Naive B cell (primary cell): ENCODE data around the gene GCKR. TPM values are rescaled to one million over a fixed set of nuclear protein-coding genes. Genes with fewer than 3 reads are reported as not detected.
A peak's percentile ranks its signal among the peaks of the same experiment; 100 is the strongest.

Experiments
- ATAC-seq, 2 donors: fragments of 150-1000 bp; cut with Tn5 transposase; 2 replicates each; pipeline ENCODE4 v1.10.0; 2021; ENCODE audit warnings: low read depth in 2 of 2, mild to moderate bottlenecking in 2 of 2, moderate library complexity in 2 of 2
- DNase-seq: peaks from one replicate; pipeline ENCODE4 v3.0.0; 2022
- H3K27ac Mint-ChIP-seq, 6 donors: one replicate each; pipeline ENCODE4 v1.8.0; 2020 to 2022; ENCODE audit warnings: mild to moderate bottlenecking in 6 of 6, mixed read lengths in 6 of 6, moderate library complexity in 5 of 6, inconsistent platforms in 2 of 6
- H3K27me3 Mint-ChIP-seq, 3 donors: one replicate each; pipeline ENCODE4 v1.8.0; 2021 to 2022; ENCODE audit warnings: mixed read lengths in 3 of 3, mild to moderate bottlenecking in 1 of 3
- H3K36me3 Mint-ChIP-seq, 2 donors: one replicate each; pipeline ENCODE4 v1.8.0; 2020 to 2022; ENCODE audit warnings: mixed read lengths in 2 of 2, inconsistent platforms in 1 of 2, mild to moderate bottlenecking in 1 of 2
- H3K4me1 Mint-ChIP-seq, 3 donors: one replicate each; pipeline ENCODE4 v1.8.0; 2020 to 2022; ENCODE audit warnings: mixed read lengths in 3 of 3, inconsistent platforms in 1 of 3, mild to moderate bottlenecking in 1 of 3, moderate library complexity in 1 of 3
- H3K4me3 Mint-ChIP-seq, 8 donors: one replicate each; pipeline ENCODE4 v1.8.0; 2020 to 2022; ENCODE audit warnings: mild to moderate bottlenecking in 8 of 8, mixed read lengths in 8 of 8, moderate library complexity in 8 of 8, inconsistent platforms in 2 of 8
- H3K9me3 Mint-ChIP-seq, 7 donors: one replicate each; pipeline ENCODE4 v1.8.0; 2020 to 2022; ENCODE audit warnings: mixed read lengths in 7 of 7, mild to moderate bottlenecking in 5 of 7, inconsistent platforms in 2 of 7, moderate library complexity in 1 of 7
- polyA plus RNA-seq, 6 donors: library from polyadenylated mRNA; unstranded; fragments of 300-500 nt; fragmentation: Illumina TruSeq; gene quantifications; one replicate each; pipeline ENCODE4 v1.2.3, GENCODE V29; 2021; ENCODE audit warnings: low read depth in 6 of 6

GCKR gene
- polyA plus RNA-seq, 6 donors from 2014 or later = not detected

DNA sequence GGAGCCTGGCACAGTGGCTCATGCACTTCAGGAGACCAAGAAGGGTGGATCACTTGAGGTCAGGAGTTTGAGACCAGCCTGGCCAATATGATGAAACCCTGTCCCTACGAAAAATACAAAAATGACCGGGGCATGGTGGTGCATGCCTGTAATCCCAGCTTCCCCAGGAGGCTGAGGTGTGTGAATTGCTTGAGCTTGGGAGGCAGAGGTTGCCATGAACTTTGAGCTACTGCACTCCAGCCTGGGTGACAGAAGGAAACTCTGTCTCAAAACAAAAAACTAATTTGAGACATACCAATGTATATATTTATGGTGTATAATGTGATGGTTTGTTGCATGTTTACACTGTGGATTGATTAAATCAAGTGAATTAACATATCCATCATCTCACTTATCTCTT is 64.4 kb downstream of the GCKR start:
- no peak overlapping the region for H3K4me3 Mint-ChIP-seq
- no peaks in the 10 kb centered on the region for H3K36me3 Mint-ChIP-seq
- no peak overlapping the region for H3K27ac Mint-ChIP-seq
- H3K4me1 Mint-ChIP-seq = no peaks in the 10 kb centered on the region
- H3K27me3 Mint-ChIP-seq = peaks cover 19 to 37% (median 23%) of the 10 kb centered on the region in 3 donors
- ATAC-seq = no peak
- H3K9me3 Mint-ChIP-seq = no peaks in the 10 kb centered on the region
- DNase-seq = no peak

DNA sequence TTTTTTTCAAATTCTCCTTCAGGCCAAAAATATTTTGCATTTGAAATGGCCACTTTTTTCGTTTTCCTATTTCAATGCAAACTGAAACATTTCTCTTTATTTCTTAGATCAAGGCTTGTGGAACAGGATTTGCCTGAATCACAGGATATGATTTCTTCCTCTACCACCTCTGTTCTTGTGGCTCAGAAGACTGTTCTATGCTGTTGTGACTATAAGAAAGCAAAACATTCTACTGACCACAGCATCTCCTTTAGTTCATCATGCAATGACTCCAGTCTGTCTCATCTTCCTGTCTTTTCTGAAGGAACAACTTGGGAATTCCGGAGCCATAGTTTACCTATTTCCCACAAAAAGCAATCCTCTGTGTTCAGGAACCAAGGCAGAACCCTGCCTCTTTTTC is 70.0 kb downstream of the GCKR start:
- DNase-seq (no peak), ATAC-seq (no peak)
- Mint-ChIP-seq H3K4me1 (no peaks in the 10 kb centered on the region), H3K36me3 (peaks cover 11 to 12% of the 10 kb centered on the region in 2 donors), H3K4me3 (no peak overlapping the region), H3K27ac (no peak overlapping the region), H3K27me3 (peaks cover 40 to 81% (median 67%) of the 10 kb centered on the region in 3 donors), H3K9me3 (peaks cover 0 to 10% (median 2%) of the 10 kb centered on the region in 7 donors)

DNA sequence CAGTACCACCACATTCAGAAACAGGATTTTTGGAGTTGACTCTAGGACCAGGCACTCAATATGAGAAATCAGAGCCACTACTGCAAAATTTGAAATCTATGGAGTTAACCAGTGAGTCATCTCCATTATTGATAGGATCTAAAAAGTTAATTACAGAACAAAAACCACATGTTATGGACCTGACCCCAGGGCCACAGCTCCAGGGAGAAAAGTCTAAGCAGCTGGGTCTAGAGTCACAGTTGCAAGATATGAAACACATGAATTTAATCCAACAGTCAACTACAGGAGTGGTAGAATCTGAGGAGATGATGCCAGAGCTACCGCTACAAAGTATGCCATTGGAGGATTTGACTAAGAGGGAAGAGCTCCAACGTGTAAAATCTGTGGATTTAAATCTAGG is 72.8 kb downstream of the GCKR start:
- Mint-ChIP-seq H3K9me3 (peaks cover 0 to 19% (median 2%) of the 10 kb centered on the region in 7 donors), H3K27me3 (peaks cover 47 to 75% (median 66%) of the 10 kb centered on the region in 3 donors), H3K27ac (no peak overlapping the region), H3K4me3 (no peak overlapping the region), H3K36me3 (peaks cover 12 to 16% of the 10 kb centered on the region in 2 donors), H3K4me1 (no peaks in the 10 kb centered on the region)
- ATAC-seq (no peak), DNase-seq (no peak)

DNA sequence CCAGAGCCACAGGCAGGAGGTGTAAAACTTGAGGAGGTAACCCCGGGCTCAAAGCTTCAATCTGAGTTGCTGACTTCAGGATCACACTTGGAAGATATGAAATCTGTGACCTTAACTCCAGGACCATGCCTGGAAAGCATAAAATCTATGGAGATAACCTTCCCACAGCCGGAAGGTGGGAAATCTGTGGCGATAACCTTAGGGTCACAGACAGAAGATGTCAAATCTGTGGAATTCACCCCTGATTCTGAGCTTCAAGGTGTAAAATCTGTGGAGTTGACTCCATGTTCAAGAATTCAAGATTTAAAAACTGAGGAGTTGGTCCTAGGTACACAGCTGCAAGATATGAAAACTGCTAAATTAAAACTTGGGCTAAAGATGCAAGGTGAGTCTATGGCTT is 74.6 kb downstream of the GCKR start:
- no peak for ATAC-seq
- Mint-ChIP-seq H3K27ac (no peak overlapping the region), H3K27me3 (peaks cover 41 to 58% (median 53%) of the 10 kb centered on the region in 3 donors), H3K4me3 (no peak overlapping the region), H3K9me3 (peaks cover 0 to 21% (median 2%) of the 10 kb centered on the region in 7 donors), H3K36me3 (peaks cover 16 to 19% of the 10 kb centered on the region in 2 donors), H3K4me1 (no peaks in the 10 kb centered on the region)
- no peak for DNase-seq

DNA sequence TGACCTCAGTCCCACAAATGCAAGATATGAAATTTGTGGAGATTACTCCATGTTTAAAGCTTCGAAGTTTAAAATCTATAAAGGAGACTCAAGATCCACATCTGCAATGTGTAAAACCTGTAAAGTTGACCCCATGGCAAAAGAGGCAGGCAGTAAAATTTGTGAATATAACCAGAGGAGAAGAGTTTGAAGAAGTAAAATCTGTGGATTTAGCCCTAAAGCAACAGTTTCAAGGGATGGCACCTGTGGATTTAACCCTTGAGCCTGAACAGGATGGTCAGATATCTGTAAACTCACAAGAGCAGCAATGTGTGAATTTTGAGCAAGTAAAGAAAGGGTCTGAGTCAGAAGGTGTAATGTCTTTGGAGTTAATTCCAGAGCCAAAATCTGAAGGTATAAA is 75.0 kb downstream of the GCKR start:
- Mint-ChIP-seq H3K27ac (peak overlapping the region in 1 of 6 donors; percentile 29), H3K9me3 (peaks cover 0 to 21% (median 2%) of the 10 kb centered on the region in 7 donors), H3K4me3 (no peak overlapping the region), H3K4me1 (no peaks in the 10 kb centered on the region), H3K36me3 (peaks cover 16 to 19% of the 10 kb centered on the region in 2 donors), H3K27me3 (peaks cover 41 to 54% (median 48%) of the 10 kb centered on the region in 3 donors)
- no peak for ATAC-seq
- DNase-seq = no peak

DNA sequence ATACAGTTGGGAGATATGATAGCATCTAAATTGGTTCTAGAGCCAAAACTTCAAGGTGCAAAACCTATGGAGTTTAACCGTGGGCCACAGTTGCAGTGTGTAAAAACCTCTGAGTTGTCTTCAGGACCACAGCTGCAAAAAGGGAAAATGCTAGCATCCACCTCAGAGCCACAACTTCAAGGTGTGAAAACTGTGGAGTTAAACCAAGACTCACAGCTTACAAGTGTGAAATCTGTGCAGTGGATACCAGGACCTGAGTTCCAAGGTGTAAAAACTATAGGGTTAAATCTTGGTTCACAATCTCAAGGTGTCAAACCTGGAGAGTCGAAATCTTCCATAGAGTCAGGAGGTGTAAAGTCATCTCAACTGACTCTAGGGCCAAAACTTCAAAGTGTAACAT is 75.8 kb downstream of the GCKR start:
- ATAC-seq (no peak), DNase-seq (no peak)
- Mint-ChIP-seq H3K4me1 (no peaks in the 10 kb centered on the region), H3K9me3 (peaks cover 0 to 23% (median 3%) of the 10 kb centered on the region in 7 donors), H3K36me3 (peaks cover 16 to 19% of the 10 kb centered on the region in 2 donors), H3K27me3 (peaks cover 37 to 50% (median 40%) of the 10 kb centered on the region in 3 donors), H3K4me3 (no peak overlapping the region), H3K27ac (no peak overlapping the region)

DNA sequence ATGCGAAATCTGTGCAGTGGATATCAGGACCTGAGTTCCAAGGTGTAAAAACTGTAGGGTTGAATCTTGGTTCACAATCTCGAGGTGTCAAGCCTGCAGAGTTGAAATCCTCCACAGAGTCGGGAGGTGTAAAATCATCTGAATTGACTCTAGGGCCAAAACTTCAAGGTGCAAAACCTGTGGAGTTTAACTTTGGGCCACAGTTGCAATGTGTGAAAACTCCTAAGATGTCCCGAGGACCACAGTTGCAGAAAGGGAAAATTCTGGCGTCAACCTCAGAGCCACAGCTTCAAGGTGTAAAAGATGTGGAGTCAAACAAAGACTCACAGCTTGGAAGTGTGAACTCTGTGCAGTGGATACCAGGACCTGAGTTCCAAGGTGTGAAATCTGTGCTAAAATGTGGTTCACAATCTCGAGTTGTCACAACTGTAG is 76.4 kb downstream of the GCKR start:
- no peak for ATAC-seq
- peaks cover 12 to 14% of the 10 kb centered on the region in 2 donors for H3K36me3 Mint-ChIP-seq
- no peak for DNase-seq
- peaks cover 0 to 27% (median 3%) of the 10 kb centered on the region in 7 donors for H3K9me3 Mint-ChIP-seq
- H3K4me1 Mint-ChIP-seq = no peaks in the 10 kb centered on the region
- H3K27ac Mint-ChIP-seq = no peak overlapping the region
- peaks cover 32 to 48% (median 35%) of the 10 kb centered on the region in 3 donors for H3K27me3 Mint-ChIP-seq
- no peak overlapping the region for H3K4me3 Mint-ChIP-seq

Other genes with a start within 250 kb of the GCKR start
- under 1 TPM in 2 of 6 donors, not detected in 4; 0.06 to 0.16 TPM for gene SLC30A3, start 233.8 kb upstream of the GCKR start, polyA plus RNA-seq
- gene DNAJC5G, start 221.4 kb upstream of the GCKR start, polyA plus RNA-seq = not detected
- gene TRIM54, start 214.4 kb upstream of the GCKR start, polyA plus RNA-seq = not detected
- gene UCN, start 188.4 kb upstream of the GCKR start, polyA plus RNA-seq = 1 to 10 TPM in 1 of 6 donors, under 1 TPM in 3, not detected in 2; 0.55 to 1.4 (median 0.91) TPM
- 100 to 1,000 TPM; 133 to 234 (median 151) TPM for gene MPV17, start 173.7 kb upstream of the GCKR start, polyA plus RNA-seq
- 10 to 100 TPM; 31.8 to 50.6 (median 39.9) TPM for gene GTF3C2, start 140.1 kb upstream of the GCKR start, polyA plus RNA-seq
- 10 to 100 TPM; 16.3 to 38.9 (median 30.3) TPM for gene EIF2B4, start 126.5 kb upstream of the GCKR start, polyA plus RNA-seq
- 100 to 1,000 TPM; 216 to 307 (median 256) TPM for gene SNX17, start 126.2 kb upstream of the GCKR start, polyA plus RNA-seq
- 1 to 10 TPM in 5 of 6 donors, not detected in 1; 2.2 to 6.5 (median 3.7) TPM for gene ZNF513, start 116.1 kb upstream of the GCKR start, polyA plus RNA-seq
- gene PPM1G, start 87.2 kb upstream of the GCKR start, polyA plus RNA-seq = 100 to 1,000 TPM in 1 of 6 donors, 10 to 100 TPM in 5; 67.1 to 105 (median 73.2) TPM
- 10 to 100 TPM; 45.3 to 76.5 (median 59.4) TPM for gene NRBP1, start 68.2 kb upstream of the GCKR start, polyA plus RNA-seq
- 1 to 10 TPM in 4 of 6 donors, under 1 TPM in 1, not detected in 1; 1.00 to 8.3 (median 3.9) TPM for gene KRTCAP3, start 54.5 kb upstream of the GCKR start, polyA plus RNA-seq
- gene IFT172, start 7.1 kb upstream of the GCKR start, polyA plus RNA-seq = 1 to 10 TPM in 5 of 6 donors, under 1 TPM in 1; 0.47 to 7.5 (median 3.2) TPM
- gene FNDC4, start 1.6 kb upstream of the GCKR start, polyA plus RNA-seq = under 1 TPM in 3 of 6 donors, not detected in 3; 0.17 to 0.65 (median 0.33) TPM
- gene ZNF512, start 86.2 kb downstream of the GCKR start, polyA plus RNA-seq = 10 to 100 TPM; 28.0 to 42.1 (median 36.0) TPM
- 1 to 10 TPM; 1.3 to 2.6 (median 1.8) TPM for gene CCDC121, start 132.2 kb downstream of the GCKR start, polyA plus RNA-seq
- 10 to 100 TPM; 50.3 to 89.4 (median 62.2) TPM for gene GPN1, start 132.2 kb downstream of the GCKR start, polyA plus RNA-seq
- gene SUPT7L, start 166.8 kb downstream of the GCKR start, polyA plus RNA-seq = 10 to 100 TPM; 12.9 to 18.2 (median 15.2) TPM
- gene SLC4A1AP, start 167.1 kb downstream of the GCKR start, polyA plus RNA-seq = 10 to 100 TPM; 14.0 to 25.9 (median 24.1) TPM